OCI-LY1 (cell line): ENCODE data around the gene CFAP74.

Experiments
- EZH2 ChIP-seq: fragments of 200-600 bp; sonication (generic), shearing (Covaris generic); IDR thresholded peaks from 2 replicates; pipeline ENCODE4 v1.8.0; 2017; ENCODE audit warnings: borderline replicate concordance, mixed run types, mild to moderate bottlenecking, antibody characterized with exemption, low read length, moderate library complexity, mixed read lengths
- TF ChIP-seq, protein P1 (sequence below): fragments of 200-600 bp; sonication (generic), shearing (Covaris generic); IDR thresholded peaks from 2 replicates; pipeline ENCODE4 v1.5.1; 2017; ENCODE audit warnings: mild to moderate bottlenecking, antibody characterized with exemption, low read length, moderate library complexity, mixed read lengths

DNA sequence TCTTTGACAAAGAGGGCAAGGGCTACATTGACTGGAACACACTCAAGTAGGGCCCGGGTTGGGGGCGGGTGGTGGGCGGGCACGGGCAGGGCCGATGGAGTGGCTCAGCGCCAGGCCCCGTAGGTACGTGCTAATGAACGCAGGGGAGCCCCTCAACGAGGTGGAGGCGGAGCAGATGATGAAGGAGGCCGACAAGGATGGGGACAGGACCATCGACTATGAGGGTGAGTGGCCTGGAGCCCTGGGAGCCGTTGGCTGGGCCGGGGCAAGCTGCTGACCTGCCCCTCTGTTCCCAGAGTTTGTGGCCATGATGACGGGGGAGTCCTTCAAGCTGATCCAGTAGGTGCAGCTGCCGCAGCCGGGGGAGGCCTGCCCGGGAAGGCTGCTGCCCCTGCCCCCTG lies 86.7 kb downstream of the CFAP74 start:
- TF ChIP-seq, protein P1, sequence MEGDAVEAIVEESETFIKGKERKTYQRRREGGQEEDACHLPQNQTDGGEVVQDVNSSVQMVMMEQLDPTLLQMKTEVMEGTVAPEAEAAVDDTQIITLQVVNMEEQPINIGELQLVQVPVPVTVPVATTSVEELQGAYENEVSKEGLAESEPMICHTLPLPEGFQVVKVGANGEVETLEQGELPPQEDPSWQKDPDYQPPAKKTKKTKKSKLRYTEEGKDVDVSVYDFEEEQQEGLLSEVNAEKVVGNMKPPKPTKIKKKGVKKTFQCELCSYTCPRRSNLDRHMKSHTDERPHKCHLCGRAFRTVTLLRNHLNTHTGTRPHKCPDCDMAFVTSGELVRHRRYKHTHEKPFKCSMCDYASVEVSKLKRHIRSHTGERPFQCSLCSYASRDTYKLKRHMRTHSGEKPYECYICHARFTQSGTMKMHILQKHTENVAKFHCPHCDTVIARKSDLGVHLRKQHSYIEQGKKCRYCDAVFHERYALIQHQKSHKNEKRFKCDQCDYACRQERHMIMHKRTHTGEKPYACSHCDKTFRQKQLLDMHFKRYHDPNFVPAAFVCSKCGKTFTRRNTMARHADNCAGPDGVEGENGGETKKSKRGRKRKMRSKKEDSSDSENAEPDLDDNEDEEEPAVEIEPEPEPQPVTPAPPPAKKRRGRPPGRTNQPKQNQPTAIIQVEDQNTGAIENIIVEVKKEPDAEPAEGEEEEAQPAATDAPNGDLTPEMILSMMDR, result no peak
- no peak for TF ChIP-seq EZH2
